ENCODE results near the gene GLOD4.

Gene GLOD4

DNA sequence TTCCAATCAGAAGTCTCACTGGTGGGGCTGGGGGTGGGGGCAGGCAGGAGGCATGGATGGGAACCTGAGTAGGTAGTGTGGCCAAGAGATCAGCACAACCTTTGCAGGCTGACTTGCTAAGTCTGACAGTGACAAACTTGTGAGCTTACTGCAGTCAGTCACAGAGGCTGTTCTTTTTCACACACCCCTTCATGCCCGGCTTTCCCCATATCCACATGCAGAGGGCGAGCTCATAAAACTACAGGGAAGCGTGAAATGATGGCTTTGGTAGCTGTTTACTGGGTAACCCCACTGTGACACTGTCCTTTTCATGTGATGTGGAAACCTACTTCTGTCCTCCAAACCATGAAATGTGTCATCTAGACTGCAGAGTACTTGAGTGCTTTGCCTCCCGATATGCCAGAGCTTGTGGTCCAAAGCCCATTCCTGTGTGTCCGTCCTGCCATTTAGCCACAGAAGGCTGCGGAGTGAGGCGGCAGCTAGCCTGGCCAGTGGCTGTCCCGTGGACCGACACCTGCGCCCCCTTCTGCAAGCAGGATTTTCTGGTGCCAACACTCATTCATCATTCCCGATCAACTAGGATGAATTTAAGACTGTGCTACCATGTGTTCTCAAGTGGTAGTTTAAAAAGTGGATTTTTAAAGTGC, 39.8 kb downstream of the GLOD4 start:
- TF ChIP-seq, protein P1, sequence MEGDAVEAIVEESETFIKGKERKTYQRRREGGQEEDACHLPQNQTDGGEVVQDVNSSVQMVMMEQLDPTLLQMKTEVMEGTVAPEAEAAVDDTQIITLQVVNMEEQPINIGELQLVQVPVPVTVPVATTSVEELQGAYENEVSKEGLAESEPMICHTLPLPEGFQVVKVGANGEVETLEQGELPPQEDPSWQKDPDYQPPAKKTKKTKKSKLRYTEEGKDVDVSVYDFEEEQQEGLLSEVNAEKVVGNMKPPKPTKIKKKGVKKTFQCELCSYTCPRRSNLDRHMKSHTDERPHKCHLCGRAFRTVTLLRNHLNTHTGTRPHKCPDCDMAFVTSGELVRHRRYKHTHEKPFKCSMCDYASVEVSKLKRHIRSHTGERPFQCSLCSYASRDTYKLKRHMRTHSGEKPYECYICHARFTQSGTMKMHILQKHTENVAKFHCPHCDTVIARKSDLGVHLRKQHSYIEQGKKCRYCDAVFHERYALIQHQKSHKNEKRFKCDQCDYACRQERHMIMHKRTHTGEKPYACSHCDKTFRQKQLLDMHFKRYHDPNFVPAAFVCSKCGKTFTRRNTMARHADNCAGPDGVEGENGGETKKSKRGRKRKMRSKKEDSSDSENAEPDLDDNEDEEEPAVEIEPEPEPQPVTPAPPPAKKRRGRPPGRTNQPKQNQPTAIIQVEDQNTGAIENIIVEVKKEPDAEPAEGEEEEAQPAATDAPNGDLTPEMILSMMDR (IDR thresholded peaks at IDR 0.05): no peak

DNA sequence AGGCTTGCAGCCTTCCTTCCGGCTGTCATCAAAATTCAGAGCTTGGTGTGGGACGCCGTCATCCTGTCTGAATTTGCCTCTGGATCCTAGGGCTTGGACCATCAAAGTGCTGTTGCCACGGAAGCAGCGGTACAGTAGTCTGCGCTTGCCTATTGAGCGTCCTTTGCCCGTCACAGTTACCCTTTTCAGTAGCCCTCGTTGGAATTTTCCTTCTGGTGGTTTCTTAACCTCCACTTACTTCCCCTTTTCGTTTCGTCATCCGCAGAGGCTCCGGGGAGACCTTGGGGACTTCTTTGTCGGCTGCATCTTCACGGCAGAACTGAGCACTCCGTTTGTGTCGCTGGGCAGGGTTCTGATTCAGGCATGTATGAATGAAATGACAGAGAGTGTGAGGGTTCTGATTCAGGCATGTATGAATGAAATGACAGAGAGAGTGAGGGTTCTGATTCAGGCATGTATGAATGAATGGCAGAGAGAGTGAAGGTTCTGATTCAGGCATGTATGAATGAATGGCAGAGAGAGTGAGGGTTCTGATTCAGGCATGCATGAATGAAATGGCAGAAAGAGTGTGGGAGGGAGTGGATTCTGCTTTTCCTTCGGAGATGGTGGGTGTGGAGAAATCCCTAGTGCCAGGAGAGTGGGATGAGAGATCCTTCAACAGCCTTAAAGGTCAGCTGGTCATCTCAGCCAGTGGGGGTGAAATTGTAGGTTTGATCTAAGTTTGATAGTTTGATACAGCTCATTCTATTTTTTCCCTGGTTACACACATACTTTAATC, 41.7 kb downstream of the GLOD4 start:
- TF ChIP-seq, protein P1 (IDR thresholded peaks at IDR 0.05): no peak

DNA sequence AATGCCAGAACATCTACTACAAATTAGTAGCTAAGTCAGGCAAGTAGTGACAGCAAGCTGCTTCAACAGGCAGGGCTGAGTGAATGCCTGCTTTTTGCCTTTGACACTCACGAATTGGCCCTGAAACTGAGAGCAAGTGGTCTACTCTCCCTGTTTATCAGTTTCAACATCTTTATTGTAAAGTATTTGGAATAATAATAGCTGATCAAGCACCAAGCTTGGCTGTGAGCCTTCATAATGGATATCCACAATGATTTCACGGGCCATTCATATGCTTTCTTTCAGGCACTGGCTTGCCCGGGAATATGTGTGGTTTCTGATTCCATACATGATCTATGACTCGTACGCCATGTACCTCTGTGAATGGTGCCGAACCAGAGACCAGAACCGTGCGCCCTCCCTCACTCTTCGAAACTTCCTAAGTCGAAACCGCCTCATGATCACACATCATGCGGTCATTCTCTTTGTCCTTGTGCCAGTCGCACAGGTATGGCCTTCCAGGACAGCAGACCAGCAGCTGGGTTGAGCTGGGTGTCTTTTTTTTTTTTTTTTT, 44.4 kb downstream of the GLOD4 start:
- TF ChIP-seq, protein P1 (IDR thresholded peaks at IDR 0.05): no peak

DNA sequence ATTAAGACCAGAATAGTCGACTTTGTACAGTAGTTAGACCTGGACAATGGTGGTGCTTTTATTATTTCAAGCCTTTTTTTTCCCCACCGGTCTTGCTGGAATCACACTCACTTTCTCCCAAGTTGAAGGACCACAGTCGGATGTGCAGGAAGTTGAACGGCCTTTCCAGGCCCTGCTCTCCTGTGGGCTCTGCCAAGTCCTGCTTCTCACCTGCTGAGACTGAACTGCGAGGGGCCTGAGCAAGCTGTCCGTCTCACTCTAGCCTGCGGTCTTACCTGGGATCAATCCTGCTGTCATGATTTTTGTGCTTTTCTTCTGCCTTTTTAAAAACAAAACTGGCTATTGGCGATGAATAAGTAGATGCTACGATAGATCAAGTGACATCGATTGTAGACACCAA, 48.3 kb downstream of the GLOD4 start:
- TF ChIP-seq, protein P1 (IDR thresholded peaks at IDR 0.05): no peak

DNA sequence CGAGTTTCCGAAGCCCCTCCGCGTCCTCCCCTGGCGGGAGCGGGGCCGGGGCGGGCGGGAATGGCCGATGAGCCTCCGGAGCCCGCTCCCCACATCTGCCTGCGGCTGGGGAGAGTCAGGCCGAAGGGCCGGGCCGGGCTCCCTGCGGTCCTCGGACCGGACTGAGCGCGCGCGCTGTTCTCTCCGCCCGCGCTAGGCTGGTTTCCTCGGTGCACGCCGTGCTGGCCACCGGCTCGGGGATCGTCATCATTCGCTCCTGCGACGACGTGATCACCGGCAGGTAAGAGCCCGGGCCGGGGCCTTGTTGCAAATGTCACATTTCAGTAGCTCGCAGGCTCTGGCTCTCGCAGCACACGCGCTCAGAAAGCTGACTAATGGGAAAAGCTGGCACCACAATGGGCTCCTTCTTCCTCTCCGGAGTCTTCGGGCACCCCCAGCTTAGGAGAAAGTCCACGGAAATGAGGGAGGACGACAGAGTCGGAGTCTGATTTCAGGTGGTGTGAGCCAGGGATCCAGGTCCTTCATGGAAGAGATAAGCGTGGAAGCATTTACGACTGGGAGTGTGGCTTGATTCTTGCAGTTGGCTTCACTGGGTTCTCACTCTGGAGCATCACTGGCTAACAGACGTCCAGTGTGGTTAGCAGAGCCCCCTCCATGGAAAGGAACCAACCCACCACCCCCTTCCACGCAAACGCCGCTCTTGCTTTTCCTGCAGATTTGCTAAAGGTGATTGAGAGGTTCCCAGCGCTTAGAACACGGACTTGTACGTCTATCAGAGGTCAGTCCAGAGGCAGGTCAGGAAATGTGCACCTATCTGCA, 49.0 kb downstream of the GLOD4 start:
- TF ChIP-seq, protein P1 (IDR thresholded peaks at IDR 0.05): no peak

DNA sequence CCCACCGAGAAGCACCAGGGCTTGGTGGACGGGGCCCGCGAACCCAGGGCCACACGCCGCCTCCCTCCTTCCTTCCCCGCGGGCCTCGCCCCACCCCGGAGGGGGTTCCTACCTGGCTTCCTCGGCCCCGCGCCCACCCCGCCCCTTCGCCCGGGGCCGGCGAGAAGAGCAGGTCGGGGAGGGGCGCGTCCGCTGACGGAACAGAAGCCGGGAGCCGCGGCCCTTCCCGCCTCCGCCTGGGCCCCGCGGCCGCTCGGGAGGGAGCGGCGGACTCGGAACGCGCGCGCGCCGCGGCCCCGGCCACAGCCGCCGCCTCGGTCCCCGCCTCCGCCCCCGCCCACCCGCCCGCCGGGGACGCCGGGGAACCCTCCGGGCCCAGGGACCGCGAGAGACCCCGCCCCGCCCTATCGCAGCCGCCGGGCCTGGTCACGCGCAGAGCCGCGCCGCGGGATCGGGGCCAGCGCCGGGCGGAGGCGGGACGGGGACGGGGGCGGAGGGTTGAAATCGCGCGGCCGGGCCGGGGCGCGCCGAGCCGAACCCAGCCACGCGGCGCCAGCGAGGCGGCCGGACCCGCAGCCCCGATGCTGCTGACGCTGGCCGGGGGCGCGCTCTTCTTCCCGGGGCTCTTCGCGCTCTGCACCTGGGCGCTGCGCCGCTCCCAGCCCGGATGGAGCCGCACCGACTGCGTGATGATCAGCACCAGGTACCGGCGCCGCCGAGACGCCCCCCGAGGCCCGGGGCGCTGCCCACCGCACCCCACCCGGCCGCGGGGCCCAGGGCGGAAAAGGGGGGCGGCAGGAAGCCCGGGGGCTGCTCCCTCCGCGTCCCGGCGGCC, 49.8 kb downstream of the GLOD4 start, which contains the start of gene TLCD3A:
TSS of gene TLCD3A (plus strand) at position 530 of the 835 bp plus-strand sequence. CDS start at position 582, 52 bp downstream.
- TF ChIP-seq, protein P1 (IDR thresholded peaks at IDR 0.05): no peak
